ENCODE measurements around the gene RPL27A. TPM values are rescaled to one million over a fixed set of nuclear protein-coding genes. Genes with fewer than 3 reads are reported as not detected.
A peak's percentile ranks its signal among the peaks of the same experiment; 100 is the strongest.

Gene RPL27A
- total RNA-seq, 1 experiment from 2014 or later: 1,055 TPM

DNA sequence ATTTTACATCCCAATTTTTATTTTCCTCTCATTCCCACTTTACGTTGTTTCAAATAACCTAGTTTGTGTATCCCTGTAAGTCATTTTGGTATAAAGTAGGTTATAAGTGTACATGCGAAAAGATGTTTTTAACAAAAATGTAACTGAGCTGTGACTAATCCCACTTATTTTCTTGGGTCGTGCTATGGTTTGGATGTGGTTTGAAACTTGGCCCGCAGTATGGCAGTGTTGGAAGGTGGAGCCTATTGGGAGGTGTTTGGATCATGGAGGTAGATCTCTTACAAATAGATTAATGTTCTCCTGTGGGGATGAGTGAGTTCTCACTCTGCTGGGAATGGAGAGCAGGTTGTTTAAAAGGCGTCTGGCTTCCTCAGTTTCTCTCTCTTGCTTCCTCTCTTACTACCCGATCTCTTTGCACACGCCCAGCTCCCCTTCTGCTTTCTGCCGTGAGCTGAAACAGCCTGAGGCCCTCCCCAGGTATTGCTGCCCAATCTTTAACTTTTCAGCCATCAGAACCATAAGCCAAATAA is 7.2 kb downstream of the RPL27A start:
- H3K36me3 ChIP-seq (ENCODE audit: control insufficient read depth in 1 of 2, insufficient read depth in 2 of 2, low read length in 2 of 2): peaks cover 18 to 26% of the 10 kb centered on the region in 2 experiments
- peaks cover 41% of the 10 kb centered on the region for H3K79me2 ChIP-seq (ENCODE audit: insufficient read depth, low read length)
- peak overlapping the region; percentile 69 for H3K9ac ChIP-seq (ENCODE audit: low read length)
- peak overlapping the region; percentile 97; the same call in 1 of the 2 replicates for H3K27ac ChIP-seq (ENCODE audit: low read depth, low read length)
- H3K9me3 ChIP-seq (ENCODE audit: control insufficient read depth in 1 of 2, insufficient read depth in 1 of 2, low read depth in 1 of 2, low read length in 2 of 2): no peaks in the 10 kb centered on the region
- ChIA-PET POLR2A (interaction anchor here (1.9 to 3.4 kb wide), 4 partner anchors 8 to 181 kb away, joined by 4 to 22 read pairs (median 10); partner anchors contain the start of genes RPL27A and TRIM66), CTCF (interaction anchor here (1.2 to 1.9 kb wide), 2 partner anchors 79 to 105 kb away, joined by 3 to 4 read pairs; no protein-coding TSS in a partner anchor), RAD21 (ENCODE audit: low non-redundant PET in 1 of 2, low total read pairs in 2 of 2, uncharacterized antibody in 2 of 2, unreplicated experiment in 2 of 2) (interaction anchor here in 1 of 2 experiments (0.8 kb wide), 1 partner anchor 270 kb away, joined by 3 read pairs; no protein-coding TSS in a partner anchor)
- H2AFZ ChIP-seq (ENCODE audit: low read depth, low read length, poor library complexity, severe bottlenecking): no peak overlapping the region
- TF ChIP-seq SRF (IDR thresholded peaks at IDR 0.05; ENCODE audit: low read depth) (no peak), SP1 (IDR thresholded peaks at IDR 0.05; ENCODE audit: low read depth) (no peak), REST (IDR thresholded peaks at IDR 0.05; ENCODE audit: low read depth) (no peak), YY1 (IDR thresholded peaks at IDR 0.05; ENCODE audit: extremely low read depth, insufficient replicate concordance, low read depth, low read length) (no peak), POLR2A (IDR thresholded peaks at IDR 0.05; ENCODE audit: borderline replicate concordance, extremely low read depth, insufficient read depth, insufficient read length) (no peak), RAD21 (IDR thresholded peaks at IDR 0.05; ENCODE audit: low read depth) (no peak), EZH2phosphoT487 (IDR thresholded peaks at IDR 0.05; ENCODE audit: borderline replicate concordance) (no peak), ZFX (IDR thresholded peaks at IDR 0.05) (no peak)
- TF ChIP-seq, protein P1, sequence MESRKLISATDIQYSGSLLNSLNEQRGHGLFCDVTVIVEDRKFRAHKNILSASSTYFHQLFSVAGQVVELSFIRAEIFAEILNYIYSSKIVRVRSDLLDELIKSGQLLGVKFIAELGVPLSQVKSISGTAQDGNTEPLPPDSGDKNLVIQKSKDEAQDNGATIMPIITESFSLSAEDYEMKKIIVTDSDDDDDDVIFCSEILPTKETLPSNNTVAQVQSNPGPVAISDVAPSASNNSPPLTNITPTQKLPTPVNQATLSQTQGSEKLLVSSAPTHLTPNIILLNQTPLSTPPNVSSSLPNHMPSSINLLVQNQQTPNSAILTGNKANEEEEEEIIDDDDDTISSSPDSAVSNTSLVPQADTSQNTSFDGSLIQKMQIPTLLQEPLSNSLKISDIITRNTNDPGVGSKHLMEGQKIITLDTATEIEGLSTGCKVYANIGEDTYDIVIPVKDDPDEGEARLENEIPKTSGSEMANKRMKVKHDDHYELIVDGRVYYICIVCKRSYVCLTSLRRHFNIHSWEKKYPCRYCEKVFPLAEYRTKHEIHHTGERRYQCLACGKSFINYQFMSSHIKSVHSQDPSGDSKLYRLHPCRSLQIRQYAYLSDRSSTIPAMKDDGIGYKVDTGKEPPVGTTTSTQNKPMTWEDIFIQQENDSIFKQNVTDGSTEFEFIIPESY (IDR thresholded peaks at IDR 0.05; ENCODE audit: extremely low read depth, insufficient replicate concordance, low read length): no peak
- TF ChIP-seq, protein P2, sequence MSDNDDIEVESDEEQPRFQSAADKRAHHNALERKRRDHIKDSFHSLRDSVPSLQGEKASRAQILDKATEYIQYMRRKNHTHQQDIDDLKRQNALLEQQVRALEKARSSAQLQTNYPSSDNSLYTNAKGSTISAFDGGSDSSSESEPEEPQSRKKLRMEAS (IDR thresholded peaks at IDR 0.05): no peak
- ATAC-seq (no peak), DNase-seq (ENCODE audit: low read depth, low spot score) (no peak)
- intact Hi-C loops (cut with micrococcal nuclease): loop anchor here (1.0 to 5.0 kb wide), 4 partner anchors 79 to 273 kb away; partner anchors contain the start of gene TMEM9B
- H3K27me3 ChIP-seq (ENCODE audit: insufficient read depth, low read length): no peaks in the 10 kb centered on the region
- peak overlapping the region; percentile 80 for H3K4me2 ChIP-seq (ENCODE audit: low read length)
- no peaks in the 10 kb centered on the region for H3K9me2 ChIP-seq (ENCODE audit: insufficient read depth)
- peaks cover 18 to 49% of the 10 kb centered on the region in 2 experiments for H3K4me1 ChIP-seq (ENCODE audit: control insufficient read depth in 1 of 2, insufficient read depth in 2 of 2, low read length in 2 of 2)
- peak overlapping the region; percentile 63 for H3K4me3 ChIP-seq (replicated peaks in 1 of 2; ENCODE audit: low read depth in 1 of 2, low read length in 2 of 2)
- H4K20me1 ChIP-seq (ENCODE audit: insufficient read depth): no peaks in the 10 kb centered on the region; the same call in 1 of the 2 replicates
- no TSS peak for BruUV-seq (replicated peaks)
